Tibial nerve (tissue), 4 donors: ENCODE results near the gene PRKCB.

Experiments used
- EP300 ChIP-seq, 2 donors: sonication (generic); formaldehyde crosslinking; IDR thresholded peaks; one replicate each; pipeline ENCODE4 v1.6.1; 2017; ENCODE audit warnings: antibody characterized with exemption in 2 of 2, mild to moderate bottlenecking in 1 of 2
- POLR2A ChIP-seq, 2 donors: fragments of 450-650 bp; IDR thresholded peaks; one replicate each; pipeline ENCODE4 v1.6.1; 2017; ENCODE audit warnings: antibody characterized with exemption in 2 of 2, mild to moderate bottlenecking in 2 of 2, moderate library complexity in 2 of 2
- TF ChIP-seq, protein P1 (sequence below), 5 experiments: fragments of 200-600 bp in 3 of 5; fragments of 450-650 bp in 2 of 5; sonication (generic) in 3 of 5; IDR thresholded peaks; one replicate each; pipeline ENCODE4 v1.5.1; 2016 to 2019; ENCODE audit warnings: antibody characterized with exemption in 5 of 5, mild to moderate bottlenecking in 3 of 5, moderate library complexity in 2 of 5

DNA sequence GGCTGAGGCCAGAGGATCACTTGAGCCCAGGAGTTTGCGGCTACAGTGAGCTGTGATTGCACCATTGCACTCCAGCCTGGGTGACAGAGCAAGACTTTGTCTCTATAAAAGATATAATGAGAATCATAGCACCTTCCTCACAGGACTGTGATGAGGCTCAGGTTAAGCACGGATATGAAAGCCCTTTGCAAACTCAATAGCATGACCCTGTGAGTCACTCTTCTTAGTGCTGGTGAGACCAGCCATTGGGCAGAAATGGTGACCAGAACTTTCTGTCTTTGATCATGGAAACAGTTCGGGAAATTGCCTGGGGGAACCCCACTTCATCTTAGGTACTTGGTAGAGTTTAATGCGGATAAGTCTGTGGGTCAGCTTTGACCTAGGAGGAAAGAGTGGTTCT, 144.2 kb downstream of the PRKCB start:
- TF ChIP-seq, protein P1, sequence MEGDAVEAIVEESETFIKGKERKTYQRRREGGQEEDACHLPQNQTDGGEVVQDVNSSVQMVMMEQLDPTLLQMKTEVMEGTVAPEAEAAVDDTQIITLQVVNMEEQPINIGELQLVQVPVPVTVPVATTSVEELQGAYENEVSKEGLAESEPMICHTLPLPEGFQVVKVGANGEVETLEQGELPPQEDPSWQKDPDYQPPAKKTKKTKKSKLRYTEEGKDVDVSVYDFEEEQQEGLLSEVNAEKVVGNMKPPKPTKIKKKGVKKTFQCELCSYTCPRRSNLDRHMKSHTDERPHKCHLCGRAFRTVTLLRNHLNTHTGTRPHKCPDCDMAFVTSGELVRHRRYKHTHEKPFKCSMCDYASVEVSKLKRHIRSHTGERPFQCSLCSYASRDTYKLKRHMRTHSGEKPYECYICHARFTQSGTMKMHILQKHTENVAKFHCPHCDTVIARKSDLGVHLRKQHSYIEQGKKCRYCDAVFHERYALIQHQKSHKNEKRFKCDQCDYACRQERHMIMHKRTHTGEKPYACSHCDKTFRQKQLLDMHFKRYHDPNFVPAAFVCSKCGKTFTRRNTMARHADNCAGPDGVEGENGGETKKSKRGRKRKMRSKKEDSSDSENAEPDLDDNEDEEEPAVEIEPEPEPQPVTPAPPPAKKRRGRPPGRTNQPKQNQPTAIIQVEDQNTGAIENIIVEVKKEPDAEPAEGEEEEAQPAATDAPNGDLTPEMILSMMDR (IDR thresholded peaks at IDR 0.05): no peak
- TF ChIP-seq POLR2A (IDR thresholded peaks at IDR 0.05) (no peak), EP300 (IDR thresholded peaks at IDR 0.05) (no peak)
